GM21367 (cell line): ENCODE measurements around the gene ZNF471.

Experiments
- ATAC-seq: cut with Tn5 transposase; IDR thresholded peaks from one replicate; pipeline ENCODE4 v1.9.1; 2021; ENCODE audit not compliant: unreplicated experiment

The ZNF471 gene

DNA sequence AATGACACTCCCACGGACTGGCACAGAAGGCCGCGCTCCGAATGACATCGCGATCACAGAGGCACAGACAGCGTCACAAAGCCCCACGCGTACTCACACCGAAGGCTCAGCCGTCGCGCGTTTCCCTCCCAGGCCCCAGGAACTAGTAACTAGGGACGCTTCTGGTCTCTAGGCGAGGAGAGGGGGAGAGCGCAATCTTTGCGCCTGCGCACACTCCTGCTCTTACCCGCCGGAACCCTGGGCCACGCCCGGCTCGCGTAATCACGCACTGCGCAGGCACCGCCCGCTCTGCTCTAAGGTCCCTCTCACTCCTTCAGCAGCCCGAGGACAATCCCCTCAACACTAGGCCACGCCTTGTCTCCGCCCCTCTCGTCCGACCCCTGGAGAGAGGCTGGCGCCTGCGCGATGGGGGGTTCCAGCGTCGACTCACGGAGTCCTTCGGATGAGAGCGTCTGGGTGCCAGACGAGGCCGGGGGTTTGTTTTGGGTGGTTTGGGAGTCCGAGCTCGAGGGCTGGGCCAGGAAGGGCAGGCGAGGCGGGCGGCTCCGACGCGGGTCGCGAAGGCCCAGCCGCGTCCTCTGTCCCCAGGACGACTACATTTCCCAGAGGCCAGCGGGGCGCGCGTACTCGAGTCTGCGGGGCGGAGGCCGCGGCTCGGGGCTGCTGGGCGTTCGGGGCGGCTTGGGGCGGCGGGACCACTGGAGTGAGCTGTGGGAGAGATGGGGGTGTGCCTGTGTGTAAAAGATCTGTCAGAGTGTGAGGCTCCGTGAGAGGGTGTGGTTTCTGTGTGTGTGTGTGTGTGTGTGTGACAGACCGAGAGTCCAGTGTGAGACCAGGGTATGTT is at the start of gene ZNF471:
TSS of gene ZNF471 (plus strand) at position 410 of the 844 bp plus-strand sequence. CDS start 3,717 bp downstream, outside the sequence.
- ATAC-seq = no peak

DNA sequence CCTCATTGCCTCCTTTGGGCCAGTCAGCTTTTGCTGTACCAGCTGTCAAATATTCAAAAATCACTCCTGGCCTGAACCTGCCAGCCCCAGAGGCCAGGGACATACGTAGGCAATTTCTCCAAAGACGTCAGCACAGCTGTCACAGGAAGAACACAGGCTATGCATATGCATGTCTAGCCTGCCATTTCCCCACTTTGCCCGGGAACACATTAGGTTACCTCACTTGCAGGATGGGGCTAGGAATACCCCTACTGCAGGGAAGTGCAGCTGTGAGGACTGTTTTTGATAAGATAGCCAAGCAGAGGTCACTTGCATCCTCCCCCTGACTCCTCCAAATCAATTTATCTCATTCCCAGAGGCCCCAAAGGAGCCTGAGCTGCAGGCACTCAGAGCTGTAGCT is 33.3 kb upstream of the ZNF471 start:
- ATAC-seq = no peak

DNA sequence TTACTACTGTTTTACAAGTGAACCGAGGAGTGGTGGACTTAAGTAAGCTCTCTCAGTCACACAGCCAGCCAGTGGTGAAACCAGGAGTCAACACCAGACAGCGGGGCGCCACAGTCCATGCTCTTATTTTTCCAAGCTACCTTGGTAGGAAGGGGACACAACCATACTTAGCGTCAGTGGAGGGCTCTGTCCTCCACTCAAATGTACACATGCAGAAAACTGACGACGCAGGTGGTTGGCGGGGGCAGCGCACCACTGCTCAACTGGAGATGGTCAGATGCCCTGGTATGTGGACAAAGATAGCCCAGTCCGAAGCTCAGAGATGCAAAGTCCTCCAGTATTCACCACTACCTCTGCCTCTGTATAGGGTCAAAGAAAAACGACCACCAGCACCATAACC is 31.6 kb upstream of the ZNF471 start:
- no peak for ATAC-seq

DNA sequence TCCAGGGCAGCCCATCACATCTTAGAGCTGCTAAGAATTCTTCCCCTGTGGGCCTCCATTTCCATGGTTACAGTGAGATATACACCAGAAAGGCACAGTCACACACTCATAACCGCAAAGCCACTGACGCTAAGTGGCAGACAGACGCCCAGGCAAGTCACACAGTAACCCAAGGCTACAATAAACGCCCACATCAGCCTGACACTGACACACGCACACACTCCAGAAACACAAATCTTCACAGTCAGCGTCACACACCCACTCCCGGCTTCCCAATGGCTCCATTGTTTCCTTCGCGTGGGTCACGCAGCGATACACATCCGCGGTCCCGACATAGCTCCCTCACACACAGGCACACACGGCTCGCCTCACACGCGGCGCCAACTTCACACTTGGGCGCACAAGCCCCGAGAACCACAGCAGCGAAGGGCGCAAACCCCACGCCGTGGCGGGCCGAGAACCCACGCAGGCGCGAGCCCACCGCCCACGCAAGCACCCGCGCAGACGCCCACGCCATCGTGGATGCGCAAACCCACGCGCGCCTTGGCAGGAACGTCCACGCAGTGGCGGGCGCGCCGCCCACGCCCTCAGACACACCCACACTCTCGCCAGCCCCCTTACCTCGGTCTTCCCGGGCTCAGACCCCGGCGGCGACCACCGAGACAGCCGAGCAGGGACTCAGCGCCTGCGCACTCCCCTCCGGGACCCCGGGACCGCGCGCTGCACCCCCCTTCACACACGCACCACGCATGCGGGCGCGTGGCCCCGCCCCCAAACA is 30.8 kb upstream of the ZNF471 start, which contains the start of gene ZNF667:
TSS of gene ZNF667 (minus strand) at position 695 of the 778 bp plus-strand sequence. CDS start 14,975 bp downstream, outside the sequence.
- ATAC-seq = no peak

DNA sequence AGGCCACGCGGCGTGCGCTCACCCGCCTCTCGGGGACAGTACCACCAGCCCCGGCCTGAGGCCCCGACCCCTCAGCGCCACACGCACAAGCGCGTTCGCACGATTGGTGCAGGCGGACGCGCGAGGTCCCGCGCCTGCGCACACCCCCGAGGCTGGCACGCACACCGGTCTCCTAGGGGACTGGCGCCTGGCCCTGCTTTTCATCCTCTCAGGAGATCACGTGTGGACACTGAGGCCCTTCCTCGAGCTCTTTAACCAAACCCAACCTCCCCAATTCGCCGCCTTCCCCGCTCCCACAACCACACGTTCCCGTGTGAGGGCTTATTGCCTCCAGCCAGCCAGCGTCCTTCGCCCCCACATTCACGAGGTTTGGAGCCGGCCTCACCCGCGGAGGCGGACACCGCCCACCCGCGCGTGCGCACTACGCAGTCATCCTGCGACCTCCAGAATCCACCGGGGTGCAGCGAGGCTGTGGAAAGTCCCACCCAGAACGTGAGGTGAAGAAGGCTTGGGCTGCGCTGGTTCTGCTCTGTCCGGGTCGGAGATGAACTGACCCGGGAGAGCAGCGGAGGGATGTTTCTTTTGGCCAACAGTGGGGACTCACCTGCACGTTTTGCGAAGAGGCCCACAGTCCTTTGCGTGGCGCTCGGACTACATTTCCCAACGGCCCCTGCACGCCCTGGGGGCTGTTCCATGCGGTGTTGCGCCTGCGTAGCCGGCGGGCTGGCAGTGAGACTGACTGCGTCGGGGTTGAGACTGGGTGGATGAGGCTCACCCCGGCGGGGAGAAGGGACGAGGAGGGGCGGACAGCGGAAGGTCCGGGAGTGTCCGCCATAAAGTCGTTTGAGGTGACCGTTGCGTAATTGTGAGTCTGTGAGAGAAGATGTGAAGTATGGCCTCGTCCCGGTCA is 30.0 kb upstream of the ZNF471 start:
- no peak for ATAC-seq

DNA sequence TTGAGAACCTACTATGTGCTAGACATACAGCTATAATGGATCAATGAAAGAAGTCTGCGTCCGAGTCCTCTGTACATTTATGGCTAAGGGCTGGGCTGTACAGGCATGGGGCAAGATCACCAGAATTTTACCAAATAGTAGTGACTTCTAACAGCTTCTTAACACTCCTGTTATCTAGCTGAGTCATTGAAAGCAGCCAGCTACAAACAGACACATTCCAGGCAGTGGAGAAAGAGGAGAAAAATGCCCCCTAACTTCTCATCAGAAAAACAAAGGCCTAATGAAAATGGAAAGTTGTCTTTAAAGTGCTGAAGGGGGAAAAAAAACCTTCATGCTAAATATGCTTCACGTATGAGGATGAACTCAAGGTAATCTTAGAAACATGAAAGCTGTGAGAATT is 16.3 kb upstream of the ZNF471 start:
- no peak for ATAC-seq

DNA sequence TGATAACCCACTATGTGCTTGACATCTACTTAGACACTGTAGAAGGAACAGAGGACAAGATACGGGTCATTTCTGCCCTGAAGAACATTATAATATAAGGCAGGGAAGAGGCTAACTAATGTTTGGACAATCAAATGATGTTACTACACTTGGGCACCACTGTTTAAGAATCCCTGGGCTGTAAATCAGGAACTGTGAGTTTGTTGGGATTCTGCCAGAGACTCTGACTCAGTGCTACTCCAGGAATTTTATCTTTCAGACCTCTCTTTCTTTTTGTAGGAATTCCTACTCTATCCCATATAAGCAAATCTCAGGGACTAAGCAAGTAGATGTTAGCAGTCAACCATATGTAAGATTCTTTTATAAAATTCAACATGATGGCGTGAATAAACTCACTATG is 3.1 kb upstream of the ZNF471 start:
- no peak for ATAC-seq

DNA sequence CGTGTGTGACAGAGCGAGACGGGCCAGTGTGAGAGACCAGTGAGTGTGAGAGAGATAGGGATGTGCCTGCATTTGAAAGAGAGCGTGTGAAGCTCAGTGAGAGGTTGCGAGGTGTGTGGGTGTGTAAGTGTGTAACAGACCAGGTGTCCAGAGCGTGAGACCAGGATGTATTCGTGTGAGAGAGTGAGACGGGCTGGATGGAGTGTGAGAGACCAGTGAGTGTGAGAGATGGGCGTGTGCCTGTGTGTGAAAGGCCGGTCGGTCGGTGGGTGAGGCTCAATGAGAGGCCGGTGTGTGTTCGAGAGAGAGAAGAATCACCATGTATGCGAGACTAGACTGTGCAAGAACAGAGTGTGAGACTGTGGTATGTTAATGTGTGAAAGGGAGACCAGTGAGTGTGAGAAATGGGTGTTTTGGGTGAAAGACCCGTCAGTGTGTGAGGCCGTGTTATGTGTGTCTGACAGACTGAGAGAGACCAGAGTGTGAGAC is 679 bp downstream of the ZNF471 start:
- no peak for ATAC-seq

DNA sequence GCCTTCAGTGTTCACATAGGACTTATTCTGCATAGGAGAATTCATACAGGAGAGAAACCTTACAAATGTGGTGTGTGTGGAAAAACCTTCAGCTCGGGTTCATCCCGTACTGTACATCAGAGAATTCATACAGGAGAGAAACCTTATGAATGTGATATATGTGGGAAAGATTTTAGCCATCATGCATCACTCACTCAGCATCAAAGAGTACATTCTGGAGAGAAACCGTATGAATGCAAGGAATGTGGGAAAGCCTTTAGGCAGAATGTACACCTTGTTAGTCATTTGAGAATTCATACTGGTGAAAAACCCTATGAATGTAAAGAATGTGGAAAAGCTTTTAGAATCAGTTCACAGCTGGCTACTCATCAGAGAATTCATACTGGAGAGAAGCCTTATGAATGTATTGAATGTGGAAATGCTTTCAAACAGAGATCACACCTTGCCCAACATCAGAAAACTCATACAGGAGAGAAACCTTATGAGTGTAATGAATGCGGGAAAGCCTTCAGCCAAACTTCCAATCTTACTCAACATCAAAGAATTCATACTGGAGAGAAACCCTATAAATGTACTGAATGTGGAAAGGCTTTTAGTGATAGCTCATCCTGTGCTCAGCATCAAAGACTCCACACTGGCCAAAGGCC is 17.7 kb downstream of the ZNF471 start:
- ATAC-seq = no peak

DNA sequence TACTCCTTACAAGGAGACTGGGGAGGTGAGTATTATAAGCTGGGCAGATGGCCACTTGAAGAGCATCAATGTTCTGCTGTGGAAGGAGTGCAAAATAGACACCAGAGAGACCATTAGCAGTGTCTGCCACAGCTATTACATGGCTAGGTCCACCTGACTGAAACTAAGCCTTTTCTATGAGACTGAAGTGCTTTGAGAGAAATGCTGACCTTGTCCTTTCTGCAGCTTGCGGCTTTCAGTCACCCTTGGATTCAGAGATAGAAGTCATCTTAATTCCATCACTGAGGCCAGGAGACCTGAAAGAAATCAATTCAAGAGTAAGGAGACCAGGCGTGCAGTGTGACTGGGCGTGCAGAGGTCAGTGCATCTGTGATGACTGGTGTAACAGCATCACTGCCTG is 29.8 kb downstream of the ZNF471 start:
- ATAC-seq = no peak

DNA sequence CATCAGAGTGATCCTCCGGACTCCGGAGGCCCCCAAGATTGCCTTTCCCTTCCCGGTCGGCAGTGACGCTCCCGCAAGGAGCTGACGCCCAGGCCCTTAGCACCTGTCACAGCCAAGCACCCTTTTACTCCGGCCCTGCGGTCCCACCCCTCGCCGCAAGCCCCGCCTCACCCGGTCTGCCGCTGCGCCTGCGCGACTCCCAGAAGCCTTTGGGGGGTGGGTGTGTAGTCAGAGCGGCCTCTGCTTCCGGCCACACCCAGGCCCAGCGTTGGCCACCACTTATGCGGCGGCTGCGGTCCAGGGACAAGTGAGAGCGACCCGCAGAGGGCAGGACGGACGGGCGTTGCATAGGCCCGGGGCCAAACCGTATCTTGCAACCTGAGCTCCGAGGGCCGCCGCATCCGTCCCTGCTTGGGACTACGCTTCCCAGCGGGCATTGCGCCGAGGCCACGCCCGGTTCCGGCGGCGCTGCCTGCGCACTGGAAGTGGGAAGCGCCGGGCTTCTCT is 30.7 kb downstream of the ZNF471 start:
- ATAC-seq = no peak

DNA sequence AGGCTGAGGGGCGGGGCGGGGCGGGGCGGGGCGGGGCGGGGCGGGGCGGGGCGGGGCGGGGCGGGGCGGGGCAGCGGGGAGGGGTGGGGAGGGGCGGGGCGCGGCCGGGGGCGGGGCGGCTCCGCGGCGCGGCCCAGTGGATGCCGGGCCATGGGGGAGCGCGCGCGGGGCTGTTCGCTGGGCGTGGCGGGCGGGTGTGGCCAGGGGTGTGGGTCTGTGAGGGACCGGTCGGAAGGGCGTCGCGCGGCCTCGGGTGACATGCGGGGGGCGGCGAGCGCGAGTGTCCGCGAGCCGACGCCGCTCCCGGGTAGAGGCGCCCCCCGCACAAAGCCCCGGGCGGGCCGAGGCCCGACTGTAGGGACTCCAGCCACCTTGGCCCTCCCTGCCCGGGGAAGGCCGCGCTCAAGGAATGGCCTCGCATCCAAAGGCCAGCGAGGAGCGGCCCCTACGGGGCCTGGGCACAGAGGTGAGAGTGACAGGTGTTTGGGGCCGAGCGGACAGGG is 31.2 kb downstream of the ZNF471 start, which contains the start of gene ZFP28:
TSS of gene ZFP28 (plus strand) at position 188 of the 503 bp plus-strand sequence. CDS start at position 259, 71 bp downstream.
- ATAC-seq = no peak

DNA sequence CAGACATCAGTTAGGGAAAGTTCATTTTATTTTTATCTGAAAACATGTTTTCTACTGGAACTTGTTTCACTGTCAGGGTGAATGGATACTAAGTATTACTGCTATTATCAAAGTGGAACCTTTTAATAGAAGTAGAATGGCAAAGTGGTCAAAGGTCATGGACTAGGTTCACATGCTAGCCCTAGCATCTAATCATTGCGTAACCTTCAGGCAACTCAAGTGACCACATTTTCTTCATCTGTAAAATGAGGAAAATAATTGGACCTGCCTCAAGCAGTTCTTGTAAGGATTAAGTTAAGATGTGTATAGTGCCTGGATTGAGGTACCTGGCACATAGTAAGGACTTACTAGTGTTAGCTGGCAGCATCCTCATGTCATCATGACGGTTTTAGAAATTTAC is 36.1 kb downstream of the ZNF471 start:
- no peak for ATAC-seq

DNA sequence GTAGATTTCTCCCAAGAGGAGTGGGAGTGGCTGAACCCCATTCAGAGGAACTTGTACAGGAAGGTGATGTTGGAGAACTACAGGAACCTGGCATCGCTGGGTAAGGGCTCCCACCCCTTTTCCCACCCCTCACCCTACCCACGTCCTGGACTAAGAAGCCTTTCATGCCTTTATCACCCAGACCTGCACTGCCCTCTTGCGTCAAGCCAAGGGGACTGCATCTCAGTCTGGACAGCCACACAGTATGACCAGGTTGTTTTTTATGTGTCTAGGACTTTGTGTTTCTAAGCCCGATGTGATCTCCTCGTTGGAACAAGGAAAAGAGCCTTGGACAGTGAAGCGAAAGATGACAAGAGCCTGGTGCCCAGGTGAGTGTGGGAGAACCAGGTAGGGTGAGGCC is 39.9 kb downstream of the ZNF471 start:
- ATAC-seq = no peak

DNA sequence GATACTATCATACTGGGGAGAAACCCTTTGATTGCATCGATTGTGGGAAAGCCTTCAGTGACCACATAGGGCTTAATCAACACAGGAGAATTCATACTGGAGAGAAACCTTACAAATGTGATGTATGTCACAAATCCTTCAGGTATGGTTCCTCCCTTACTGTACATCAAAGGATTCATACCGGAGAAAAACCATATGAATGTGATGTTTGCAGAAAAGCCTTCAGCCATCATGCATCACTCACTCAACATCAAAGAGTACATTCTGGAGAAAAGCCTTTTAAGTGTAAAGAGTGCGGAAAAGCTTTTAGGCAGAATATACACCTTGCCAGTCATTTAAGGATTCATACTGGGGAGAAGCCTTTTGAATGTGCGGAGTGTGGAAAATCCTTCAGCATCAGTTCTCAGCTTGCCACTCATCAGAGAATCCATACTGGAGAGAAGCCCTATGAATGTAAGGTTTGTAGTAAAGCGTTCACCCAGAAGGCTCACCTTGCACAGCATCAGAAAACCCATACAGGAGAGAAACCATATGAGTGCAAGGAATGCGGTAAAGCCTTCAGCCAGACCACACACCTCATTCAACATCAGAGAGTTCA is 46.7 kb downstream of the ZNF471 start:
- no peak for ATAC-seq

DNA sequence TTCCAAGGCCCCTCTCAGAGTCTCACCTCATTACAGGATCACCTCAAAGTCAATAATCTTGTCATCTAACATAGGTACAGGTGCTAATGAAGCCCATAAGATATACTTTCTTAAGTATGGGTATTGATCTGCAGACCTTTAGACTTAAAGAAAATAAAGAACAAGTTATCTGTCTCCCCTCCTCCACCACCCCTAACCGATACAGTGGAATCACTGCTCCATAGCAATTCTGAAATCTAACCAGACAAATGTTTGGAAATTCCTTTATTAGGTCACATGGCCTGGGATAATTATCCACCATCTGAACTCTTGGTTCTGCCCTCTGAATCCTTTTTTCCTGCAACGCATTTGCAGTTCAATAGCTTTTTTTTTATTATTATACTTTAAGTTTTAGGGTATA is 55.1 kb downstream of the ZNF471 start:
- no peak for ATAC-seq

DNA sequence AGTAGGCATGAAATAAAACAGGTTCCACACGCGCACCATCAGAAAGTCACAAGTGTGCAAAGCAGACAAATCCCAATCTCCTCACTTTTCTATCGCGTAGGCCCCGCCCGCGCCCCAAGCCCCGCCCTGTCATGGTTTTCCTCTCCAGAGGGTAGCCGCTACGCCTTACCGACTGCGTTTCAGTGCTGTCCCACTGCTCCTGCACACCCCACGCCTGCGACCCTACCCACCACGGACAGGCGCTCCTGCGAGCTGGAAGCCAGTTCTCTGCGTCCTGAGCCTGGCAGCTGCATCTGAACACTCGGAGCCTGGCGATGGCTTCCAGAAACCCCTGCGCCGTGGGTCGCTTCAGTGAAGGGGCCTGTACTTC is 59.2 kb downstream of the ZNF471 start:
- ATAC-seq = peak; percentile 28

DNA sequence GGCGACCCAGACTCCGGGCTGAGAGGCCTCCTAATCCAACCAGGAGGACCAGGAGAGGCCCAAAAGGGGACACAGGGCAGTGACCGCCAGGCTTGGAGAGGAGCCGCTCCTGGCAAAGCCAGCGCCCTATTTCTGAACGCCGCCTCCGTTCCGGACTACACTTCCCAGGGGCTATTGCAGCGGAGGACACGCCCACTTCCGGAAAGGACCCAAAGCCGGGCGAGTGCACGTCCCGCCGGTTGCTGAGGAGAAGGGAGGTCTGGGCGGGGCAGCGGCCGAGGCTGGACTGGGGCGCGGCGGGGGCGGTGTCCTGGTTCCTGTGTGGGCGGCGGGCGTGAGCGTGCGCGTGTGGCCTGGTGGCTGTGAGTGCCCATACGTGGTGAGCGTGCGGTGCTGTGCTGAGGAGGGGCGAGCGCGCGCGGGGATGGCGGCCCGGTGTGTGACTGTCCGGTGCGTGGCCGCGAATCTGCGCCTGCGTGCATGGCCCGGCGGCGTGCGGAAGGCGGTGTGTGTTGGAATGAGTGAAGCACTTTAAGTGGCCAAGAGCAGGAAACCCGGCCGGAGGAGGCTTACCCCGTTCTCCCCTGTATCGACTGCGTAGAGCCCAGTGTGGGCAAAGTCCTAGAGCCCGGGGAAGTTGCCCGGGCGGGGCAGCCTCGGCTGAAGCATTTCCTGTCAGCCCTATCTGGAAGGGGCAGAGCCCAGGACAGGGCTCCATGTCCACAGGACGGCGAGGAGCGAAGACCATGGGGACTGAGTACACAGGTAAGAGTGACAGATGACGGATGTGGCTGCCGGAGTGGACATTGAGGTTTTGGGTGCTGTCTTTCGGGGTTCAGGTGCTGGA is 59.8 kb downstream of the ZNF471 start, which contains the start of gene ZNF470:
TSS of gene ZNF470 (plus strand) at position 195 of the 847 bp plus-strand sequence. CDS start 2,844 bp downstream, outside the sequence.
- ATAC-seq = peak; percentile 98
